GM12878 (cell line): ENCODE measurements around the gene NOP9. TPM values are rescaled to one million over a fixed set of nuclear protein-coding genes. Genes with fewer than 3 reads are reported as not detected.

Source experiments
- BHLHE40 ChIP-seq, 2 experiments: fragments of 450-650 bp in 1 of 2; IDR thresholded peaks; 2 replicates each; pipeline ENCODE4 v1.6.1; 2011 to 2017; ENCODE audit warnings: low read depth in 2 of 2, borderline replicate concordance in 1 of 2, improper control_type of control experiment in 1 of 2, low read length in 1 of 2, mild to moderate bottlenecking in 1 of 2
- BMI1 ChIP-seq: fragments of 450-650 bp; IDR thresholded peaks from 2 replicates; pipeline ENCODE4 v1.6.1; 2016; ENCODE audit warnings: mild to moderate bottlenecking, moderate library complexity, borderline replicate concordance
- CEBPB ChIP-seq, 2 experiments: fragments of 150-350 bp in 1 of 2; IDR thresholded peaks; 2 replicates each; pipeline ENCODE4 v1.6.1; 2012 to 2014; ENCODE audit warnings: low read depth in 2 of 2, low read length in 2 of 2, borderline replicate concordance in 1 of 2, inconsistent platforms in 1 of 2
- CREB1 ChIP-seq: IDR thresholded peaks from 2 replicates; pipeline ENCODE4 v1.6.1; 2012; ENCODE audit warnings: low read depth, mild to moderate bottlenecking, inconsistent platforms
- DPF2 ChIP-seq: fragments of 450-650 bp; IDR thresholded peaks from 2 replicates; pipeline ENCODE4 v1.6.1; 2017; ENCODE audit warnings: mild to moderate bottlenecking
- ESRRA ChIP-seq: IDR thresholded peaks from 2 replicates; pipeline ENCODE4 v1.6.1; 2012; ENCODE audit warnings: mild to moderate bottlenecking, low read length, improper control_type of control experiment
- IKZF1 ChIP-seq: fragments of 450-650 bp; conservative IDR thresholded peaks from 2 replicates; pipeline ENCODE4 v1.6.1; 2017; ENCODE audit warnings: antibody characterized with exemption, mild to moderate bottlenecking
- IKZF2 ChIP-seq, 2 experiments: fragments of 450-650 bp; IDR thresholded peaks; 2 replicates each; pipeline ENCODE4 v1.6.1; 2017; ENCODE audit warnings: mild to moderate bottlenecking in 2 of 2, moderate library complexity in 2 of 2
- MTA3 ChIP-seq: IDR thresholded peaks from 2 replicates; pipeline ENCODE4 v1.6.1; 2012; ENCODE audit warnings: low read length, inconsistent platforms, borderline replicate concordance
- NR2C2 ChIP-seq: IDR thresholded peaks from 2 replicates; pipeline ENCODE4 v1.6.1; 2011; ENCODE audit warnings: borderline replicate concordance, low read depth; ENCODE audit not compliant: control insufficient read depth, insufficient read length
- RUNX3 ChIP-seq: IDR thresholded peaks from 2 replicates; pipeline ENCODE4 v1.6.1; 2012; ENCODE audit warnings: low read length, inconsistent platforms
- STAT3 ChIP-seq: IDR thresholded peaks from 2 replicates; pipeline ENCODE4 v1.6.1; 2011; ENCODE audit warnings: low read depth, low read length, improper control_type of control experiment
- TAF1 ChIP-seq: IDR thresholded peaks from 2 replicates; pipeline ENCODE4 v1.6.1; 2011; ENCODE audit warnings: mild to moderate bottlenecking, low read depth, low read length, borderline replicate concordance
- TCF7 ChIP-seq: IDR thresholded peaks from 2 replicates; pipeline ENCODE4 v1.6.1; 2014; ENCODE audit warnings: antibody characterized with exemption, borderline replicate concordance
- ZNF217 ChIP-seq: fragments of 450-650 bp; IDR thresholded peaks from 2 replicates; pipeline ENCODE4 v1.6.1; 2017; ENCODE audit warnings: antibody characterized with exemption, mild to moderate bottlenecking
- ZNF274 ChIP-seq: IDR thresholded peaks from one replicate; pipeline ENCODE4 v1.8.0; 2011; ENCODE audit not compliant: insufficient read length, insufficient read depth
- ZNF622 ChIP-seq: fragments of 450-650 bp; IDR thresholded peaks from 2 replicates; pipeline ENCODE4 v1.6.1; 2017; ENCODE audit warnings: mild to moderate bottlenecking, inconsistent platforms
- polyA plus RNA-seq, 11 experiments: library from polyadenylated mRNA; depleted of rRNA in 4 of 11; unstranded in 6 of 11; stranded (reverse) in 5 of 11; fragments of >200 nt; fragmentation: Nextera tagmentation in 4 of 11; fragmentation: Illumina TruSeq in 1 of 11; extraction: Ambion mirVana in 4 of 11; extraction: Trizol in 1 of 11; gene quantifications; 1 replicate in 1 of 11; 2 replicates in 10 of 11; pipeline versions ENCODE4 v1.2.1 to v1.2.3, GENCODE V29; 2011 to 2016; ENCODE audit warnings: inconsistent platforms in 2 of 11, missing spikeins in 2 of 11, low read depth in 1 of 11
- total RNA-seq, 4 experiments: library from RNA; depleted of rRNA in 3 of 4; stranded (reverse); fragments of >200 nt in 3 of 4; fragmentation: Illumina TruSeq in 1 of 4; extraction: Trizol in 1 of 4; gene quantifications; 2 replicates each; pipeline versions ENCODE4 v1.2.1 to v1.2.3, GENCODE V29; 2013 to 2021
- TF ChIP-seq, protein P1 (sequence below): IDR thresholded peaks from 2 replicates; pipeline ENCODE4 v1.6.1; 2012; ENCODE audit warnings: mild to moderate bottlenecking, low read depth, low read length
- TF ChIP-seq, protein P2 (sequence below): IDR thresholded peaks from 2 replicates; pipeline ENCODE4 v1.6.1; 2011; ENCODE audit warnings: borderline replicate concordance, low read depth, mild to moderate bottlenecking, moderate library complexity, low read length; ENCODE audit not compliant: insufficient read depth, poor library complexity, severe bottlenecking
- TF ChIP-seq, protein P3 (sequence below): IDR thresholded peaks from 2 replicates; pipeline ENCODE4 v1.6.1; 2011; ENCODE audit warnings: mild to moderate bottlenecking, low read depth, low read length, moderate library complexity; ENCODE audit not compliant: insufficient replicate concordance
- TF ChIP-seq, protein P4 (sequence below): IDR thresholded peaks from 2 replicates; pipeline ENCODE4 v1.6.1; 2012; ENCODE audit warnings: low read depth, low read length, improper control_type of control experiment
- TF ChIP-seq, protein P5 (sequence below): IDR thresholded peaks from 2 replicates; pipeline ENCODE4 v1.6.1; 2011; ENCODE audit warnings: borderline replicate concordance, low read depth, mild to moderate bottlenecking, moderate library complexity, mixed read lengths, low read length; ENCODE audit not compliant: insufficient read depth; ENCODE audit errors: extremely low read length

Gene NOP9
- total and polyA plus RNA-seq, 10 of the 15 experiments (the other 5 are each of a cell fraction or from before 2014, with no cell fraction given), result 2.4 to 43.9 (median 20.3) TPM

DNA sequence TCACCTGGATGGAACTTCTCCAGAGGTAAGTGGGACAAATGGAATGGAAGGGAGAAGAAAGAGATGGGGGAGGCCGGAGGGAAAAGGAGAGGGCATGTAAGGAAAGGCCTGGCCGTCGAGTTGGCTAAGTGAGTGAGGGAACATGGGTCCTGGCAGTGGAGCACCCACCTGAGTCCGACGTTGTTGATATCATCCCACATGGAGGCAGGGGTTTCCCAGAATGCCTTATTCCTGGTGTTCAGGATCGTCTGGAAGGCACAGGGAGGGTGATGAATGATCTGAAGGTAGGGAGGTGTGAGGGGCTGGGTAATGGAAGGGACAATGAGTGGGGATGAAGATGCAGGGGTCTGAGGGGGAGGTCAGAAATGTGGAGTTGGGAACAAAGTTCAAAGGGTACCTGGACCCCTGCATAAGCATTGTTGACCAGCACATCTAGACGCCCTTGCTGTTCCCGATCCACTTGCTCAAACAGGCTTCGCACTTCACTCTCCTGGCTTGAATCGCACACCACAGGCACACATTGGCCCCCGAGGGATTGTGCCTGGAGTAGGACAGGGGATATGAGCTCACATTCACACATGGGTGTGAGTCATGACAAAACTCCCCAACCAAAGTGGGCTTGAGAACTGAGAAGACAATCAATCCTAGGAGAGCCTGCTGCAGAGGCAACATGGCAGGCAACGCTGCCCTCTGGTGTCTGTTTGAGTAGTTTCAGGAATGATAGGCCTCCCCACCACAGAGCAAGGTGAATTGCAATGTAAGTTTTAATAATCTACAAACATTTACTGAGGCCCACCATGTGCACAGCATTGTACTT is 3.1 kb upstream of the NOP9 start (continued):
- TF ChIP-seq, protein P1, sequence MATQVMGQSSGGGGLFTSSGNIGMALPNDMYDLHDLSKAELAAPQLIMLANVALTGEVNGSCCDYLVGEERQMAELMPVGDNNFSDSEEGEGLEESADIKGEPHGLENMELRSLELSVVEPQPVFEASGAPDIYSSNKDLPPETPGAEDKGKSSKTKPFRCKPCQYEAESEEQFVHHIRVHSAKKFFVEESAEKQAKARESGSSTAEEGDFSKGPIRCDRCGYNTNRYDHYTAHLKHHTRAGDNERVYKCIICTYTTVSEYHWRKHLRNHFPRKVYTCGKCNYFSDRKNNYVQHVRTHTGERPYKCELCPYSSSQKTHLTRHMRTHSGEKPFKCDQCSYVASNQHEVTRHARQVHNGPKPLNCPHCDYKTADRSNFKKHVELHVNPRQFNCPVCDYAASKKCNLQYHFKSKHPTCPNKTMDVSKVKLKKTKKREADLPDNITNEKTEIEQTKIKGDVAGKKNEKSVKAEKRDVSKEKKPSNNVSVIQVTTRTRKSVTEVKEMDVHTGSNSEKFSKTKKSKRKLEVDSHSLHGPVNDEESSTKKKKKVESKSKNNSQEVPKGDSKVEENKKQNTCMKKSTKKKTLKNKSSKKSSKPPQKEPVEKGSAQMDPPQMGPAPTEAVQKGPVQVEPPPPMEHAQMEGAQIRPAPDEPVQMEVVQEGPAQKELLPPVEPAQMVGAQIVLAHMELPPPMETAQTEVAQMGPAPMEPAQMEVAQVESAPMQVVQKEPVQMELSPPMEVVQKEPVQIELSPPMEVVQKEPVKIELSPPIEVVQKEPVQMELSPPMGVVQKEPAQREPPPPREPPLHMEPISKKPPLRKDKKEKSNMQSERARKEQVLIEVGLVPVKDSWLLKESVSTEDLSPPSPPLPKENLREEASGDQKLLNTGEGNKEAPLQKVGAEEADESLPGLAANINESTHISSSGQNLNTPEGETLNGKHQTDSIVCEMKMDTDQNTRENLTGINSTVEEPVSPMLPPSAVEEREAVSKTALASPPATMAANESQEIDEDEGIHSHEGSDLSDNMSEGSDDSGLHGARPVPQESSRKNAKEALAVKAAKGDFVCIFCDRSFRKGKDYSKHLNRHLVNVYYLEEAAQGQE, result no peak
- TF ChIP-seq, protein P2, sequence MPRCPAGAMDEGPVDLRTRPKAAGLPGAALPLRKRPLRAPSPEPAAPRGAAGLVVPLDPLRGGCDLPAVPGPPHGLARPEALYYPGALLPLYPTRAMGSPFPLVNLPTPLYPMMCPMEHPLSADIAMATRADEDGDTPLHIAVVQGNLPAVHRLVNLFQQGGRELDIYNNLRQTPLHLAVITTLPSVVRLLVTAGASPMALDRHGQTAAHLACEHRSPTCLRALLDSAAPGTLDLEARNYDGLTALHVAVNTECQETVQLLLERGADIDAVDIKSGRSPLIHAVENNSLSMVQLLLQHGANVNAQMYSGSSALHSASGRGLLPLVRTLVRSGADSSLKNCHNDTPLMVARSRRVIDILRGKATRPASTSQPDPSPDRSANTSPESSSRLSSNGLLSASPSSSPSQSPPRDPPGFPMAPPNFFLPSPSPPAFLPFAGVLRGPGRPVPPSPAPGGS, result no peak
- TF ChIP-seq, protein P3, sequence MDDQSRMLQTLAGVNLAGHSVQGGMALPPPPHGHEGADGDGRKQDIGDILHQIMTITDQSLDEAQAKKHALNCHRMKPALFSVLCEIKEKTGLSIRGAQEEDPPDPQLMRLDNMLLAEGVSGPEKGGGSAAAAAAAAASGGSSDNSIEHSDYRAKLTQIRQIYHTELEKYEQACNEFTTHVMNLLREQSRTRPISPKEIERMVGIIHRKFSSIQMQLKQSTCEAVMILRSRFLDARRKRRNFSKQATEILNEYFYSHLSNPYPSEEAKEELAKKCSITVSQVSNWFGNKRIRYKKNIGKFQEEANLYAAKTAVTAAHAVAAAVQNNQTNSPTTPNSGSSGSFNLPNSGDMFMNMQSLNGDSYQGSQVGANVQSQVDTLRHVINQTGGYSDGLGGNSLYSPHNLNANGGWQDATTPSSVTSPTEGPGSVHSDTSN, result peak; percentile 40
- no peak for TF ChIP-seq BMI1
- peak; percentile 80 to 83; a peak in 3 of 4 replicates for TF ChIP-seq IKZF2 (IDR thresholded peaks at IDR 0.05)
- TF ChIP-seq CREB1, result peak; percentile 66; the same call in 1 of the 2 replicates
- peak; percentile 53 for TF ChIP-seq RUNX3
- no peak for TF ChIP-seq ZNF217
- no peak for TF ChIP-seq CEBPB (IDR thresholded peaks at IDR 0.05; ENCODE audit: borderline replicate concordance in 1 of 2, low read depth in 2 of 2, low read length in 2 of 2)
- no peak for TF ChIP-seq TCF7
- peak; percentile 81; the same call in 1 of the 2 replicates for TF ChIP-seq STAT3
- peak; percentile 76 to 78 for TF ChIP-seq BHLHE40 (IDR thresholded peaks at IDR 0.05; ENCODE audit: borderline replicate concordance in 1 of 2, low read depth in 2 of 2, low read length in 1 of 2)
- TF ChIP-seq NR2C2, result no peak
- TF ChIP-seq, protein P4, sequence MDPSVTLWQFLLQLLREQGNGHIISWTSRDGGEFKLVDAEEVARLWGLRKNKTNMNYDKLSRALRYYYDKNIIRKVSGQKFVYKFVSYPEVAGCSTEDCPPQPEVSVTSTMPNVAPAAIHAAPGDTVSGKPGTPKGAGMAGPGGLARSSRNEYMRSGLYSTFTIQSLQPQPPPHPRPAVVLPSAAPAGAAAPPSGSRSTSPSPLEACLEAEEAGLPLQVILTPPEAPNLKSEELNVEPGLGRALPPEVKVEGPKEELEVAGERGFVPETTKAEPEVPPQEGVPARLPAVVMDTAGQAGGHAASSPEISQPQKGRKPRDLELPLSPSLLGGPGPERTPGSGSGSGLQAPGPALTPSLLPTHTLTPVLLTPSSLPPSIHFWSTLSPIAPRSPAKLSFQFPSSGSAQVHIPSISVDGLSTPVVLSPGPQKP, result no peak
- no peak for TF ChIP-seq MTA3
- TF ChIP-seq DPF2, result peak; percentile 77
- TF ChIP-seq, protein P5, sequence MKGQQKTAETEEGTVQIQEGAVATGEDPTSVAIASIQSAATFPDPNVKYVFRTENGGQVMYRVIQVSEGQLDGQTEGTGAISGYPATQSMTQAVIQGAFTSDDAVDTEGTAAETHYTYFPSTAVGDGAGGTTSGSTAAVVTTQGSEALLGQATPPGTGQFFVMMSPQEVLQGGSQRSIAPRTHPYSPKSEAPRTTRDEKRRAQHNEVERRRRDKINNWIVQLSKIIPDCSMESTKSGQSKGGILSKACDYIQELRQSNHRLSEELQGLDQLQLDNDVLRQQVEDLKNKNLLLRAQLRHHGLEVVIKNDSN, result no peak
- peak; percentile 83 for TF ChIP-seq IKZF1
- TF ChIP-seq ZNF622, result no peak
- no peak for TF ChIP-seq ZNF274
- peak; percentile 67; the same call in 1 of the 2 replicates for TF ChIP-seq ESRRA
- no peak for TF ChIP-seq TAF1
